Neural cell (in vitro differentiated cells): Measurements from ENCODE around the gene ZSWIM6. TPM values are rescaled to one million over a fixed set of nuclear protein-coding genes. Genes with fewer than 3 reads are reported as not detected.
A peak's percentile ranks its signal among the peaks of the same experiment; 100 is the strongest.

Source experiments
- H2AFZ ChIP-seq: fragments of 200-600, 300-800 bp; sonication (generic), shearing (Covaris generic); 2 replicates; pipeline ENCODE4 v1.6.0; 2014; ENCODE audit warnings: low read depth, mild to moderate bottlenecking, antibody characterized with exemption, low read length, moderate library complexity
- H3F3A ChIP-seq: fragments of 200-600 bp; shearing (Covaris generic); 2 replicates; pipeline ENCODE4 v1.6.1; 2016; ENCODE audit warnings: mild to moderate bottlenecking, moderate library complexity, mixed read lengths, antibody characterized with exemption, low read length; ENCODE audit not compliant: insufficient read depth, poor library complexity, severe bottlenecking
- H3K27ac ChIP-seq: fragments of 200-600, 300-800 bp; sonication (generic), shearing (Covaris generic); 2 replicates; pipeline ENCODE4 v1.5.1; 2014; ENCODE audit warnings: mild to moderate bottlenecking, low read length, moderate library complexity
- H3K27me3 ChIP-seq: fragments of 300-800, 200-600 bp; sonication (generic), shearing (Covaris generic); 2 replicates; pipeline ENCODE4 v1.6.0; 2014; ENCODE audit warnings: mild to moderate bottlenecking, low read depth, low read length, moderate library complexity; ENCODE audit not compliant: insufficient read depth
- H3K36me3 ChIP-seq: fragments of 300-800, 200-600 bp; sonication (generic), shearing (Covaris generic); 2 replicates; pipeline ENCODE4 v1.5.1; 2014; ENCODE audit warnings: mild to moderate bottlenecking, antibody characterized with exemption, low read length, moderate library complexity; ENCODE audit not compliant: insufficient read depth
- H3K4me2 ChIP-seq: fragments of 300-800, 200-600 bp; sonication (generic), shearing (Covaris generic); 2 replicates; pipeline ENCODE4 v1.6.0; 2014; ENCODE audit warnings: mild to moderate bottlenecking, low read length
- H3K4me3 ChIP-seq: fragments of 300-800, 200-600 bp; sonication (generic), shearing (Covaris generic); 2 replicates; pipeline ENCODE4 v1.5.1; 2014; ENCODE audit warnings: mild to moderate bottlenecking, low read length, moderate library complexity
- H3K79me2 ChIP-seq: fragments of 200-600 bp; shearing (Covaris generic); replicated peaks from 2 replicates; pipeline ENCODE4 v1.6.0; 2014; ENCODE audit warnings: mild to moderate bottlenecking, low read length, moderate library complexity; ENCODE audit not compliant: insufficient read depth
- H3K9ac ChIP-seq: fragments of 300-800, 200-600 bp; sonication (generic), shearing (Covaris generic); 2 replicates; pipeline ENCODE4 v1.6.1; 2016; ENCODE audit warnings: mild to moderate bottlenecking, low read length, mixed read lengths
- H3K9me2 ChIP-seq: fragments of 200-600 bp; shearing (Covaris generic); 2 replicates; pipeline ENCODE4 v1.6.1; 2016; ENCODE audit warnings: mild to moderate bottlenecking, low read length, mixed read lengths; ENCODE audit not compliant: insufficient read depth
- H3K9me3 ChIP-seq: fragments of 200-600, 300-800 bp; sonication (generic), shearing (Covaris generic); 2 replicates; pipeline ENCODE4 v1.6.1; 2016; ENCODE audit warnings: mild to moderate bottlenecking, mixed run types, low read length, moderate library complexity, mixed read lengths
- H4K20me1 ChIP-seq: fragments of 200-600 bp; shearing (Covaris generic); 2 replicates; pipeline ENCODE4 v1.6.1; 2016; ENCODE audit warnings: mild to moderate bottlenecking, mixed run types; ENCODE audit not compliant: insufficient read depth
- EP300 ChIP-seq: fragments of 450-650 bp; conservative IDR thresholded peaks from 2 replicates; pipeline ENCODE4 v1.6.1; 2014; ENCODE audit warnings: antibody characterized with exemption, mild to moderate bottlenecking, moderate library complexity; ENCODE audit not compliant: poor library complexity, severe bottlenecking
- EZH2 ChIP-seq: fragments of 200-600, 300-800 bp; shearing (Covaris generic), sonication (generic); IDR thresholded peaks from 2 replicates; pipeline ENCODE4 v1.6.1; 2014; ENCODE audit warnings: antibody characterized with exemption, low read length, borderline replicate concordance, mild to moderate bottlenecking; ENCODE audit not compliant: insufficient read depth, poor library complexity, severe bottlenecking
- MXI1 ChIP-seq: fragments of 450-650 bp; conservative IDR thresholded peaks from 2 replicates; pipeline ENCODE4 v1.6.1; 2014; ENCODE audit warnings: antibody characterized with exemption, mild to moderate bottlenecking; ENCODE audit not compliant: poor library complexity, severe bottlenecking
- POLR2AphosphoS5 ChIP-seq: IDR thresholded peaks from 2 replicates; pipeline ENCODE4 v1.6.1; 2012
- RAD21 ChIP-seq: fragments of 450-650 bp; conservative IDR thresholded peaks from 2 replicates; pipeline ENCODE4 v1.6.1; 2014; ENCODE audit warnings: antibody characterized with exemption, mild to moderate bottlenecking, moderate library complexity
- REST ChIP-seq: IDR thresholded peaks from 2 replicates; pipeline ENCODE4 v1.6.1; 2012; ENCODE audit warnings: borderline replicate concordance
- SMC3 ChIP-seq: fragments of 450-650 bp; conservative IDR thresholded peaks from 2 replicates; pipeline ENCODE4 v1.6.1; 2014; ENCODE audit warnings: antibody characterized with exemption, mild to moderate bottlenecking, moderate library complexity; ENCODE audit not compliant: poor library complexity
- TAF1 ChIP-seq: IDR thresholded peaks from 2 replicates; pipeline ENCODE4 v1.6.1; 2012; ENCODE audit warnings: low read depth
- polyA plus RNA-seq: library from polyadenylated mRNA; depleted of rRNA; stranded (reverse); fragments of >200 nt; gene quantifications from 2 replicates; pipeline ENCODE4 v1.2.3, GENCODE V29; 2014
- TF ChIP-seq, protein P1 (sequence below): fragments of 450-650 bp; IDR thresholded peaks from 2 replicates; pipeline ENCODE4 v1.5.1; 2014; ENCODE audit warnings: antibody characterized with exemption, mild to moderate bottlenecking, moderate library complexity; ENCODE audit not compliant: poor library complexity, severe bottlenecking

Gene ZSWIM6
- polyA plus RNA-seq, 1 donor from 2014 or later: 43.6 TPM

DNA sequence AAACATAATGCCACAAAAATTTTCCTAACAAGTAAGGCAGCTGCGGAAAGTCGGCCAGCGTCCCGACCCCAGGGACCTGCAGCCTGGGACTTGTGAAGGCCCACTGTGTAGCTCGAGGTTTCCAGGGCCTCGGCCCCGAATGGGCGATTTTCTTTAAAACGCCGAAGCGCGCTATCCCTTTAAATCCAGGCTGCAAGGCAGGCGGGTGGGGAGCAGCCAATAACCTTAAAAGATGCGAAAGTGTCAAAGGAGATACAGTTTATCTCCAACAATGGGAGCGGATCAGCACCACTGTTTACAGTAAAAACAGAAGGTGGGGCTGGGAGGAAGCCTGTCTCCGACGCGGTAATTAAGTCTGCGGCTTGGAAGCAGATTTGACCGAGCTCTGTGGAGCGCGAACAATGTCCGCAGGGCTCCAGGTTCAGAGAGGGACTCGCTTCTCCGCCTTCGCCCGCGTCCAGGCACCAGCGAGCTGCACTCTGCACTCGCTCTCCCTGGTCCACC, 1.7 kb upstream of the ZSWIM6 start:
- H4K20me1 ChIP-seq: peaks cover 16% of the 10 kb centered on the region

GRCh38 chr5:61330845-61331406, 1.1 kb upstream of the ZSWIM6 start:
- H3F3A ChIP-seq: peaks cover 16% of the 10 kb centered on the region

More for the DNA sequence above, 1.7 kb upstream of the ZSWIM6 start:
- peaks cover 38% of the 10 kb centered on the region for H3K79me2 ChIP-seq
- H3K4me3 ChIP-seq: peak overlapping the region; percentile 99
- peak overlapping the region; percentile 61 for H2AFZ ChIP-seq
- peak overlapping the region; percentile 99 for H3K9ac ChIP-seq
- H3K27ac ChIP-seq: peak overlapping the region; percentile 95
- peak overlapping the region; percentile 93 for H3K4me2 ChIP-seq
- TF ChIP-seq POLR2AphosphoS5: peak; percentile 66
- no peak for TF ChIP-seq EP300
- H3K27me3 ChIP-seq: no peaks in the 10 kb centered on the region
- no peaks in the 10 kb centered on the region for H3K9me3 ChIP-seq
- peaks cover 15% of the 10 kb centered on the region for H3F3A ChIP-seq
- no peaks in the 10 kb centered on the region for H3K9me2 ChIP-seq
- H3K36me3 ChIP-seq: no peaks in the 10 kb centered on the region

More at GRCh38 chr5:61330845-61331406, 1.1 kb upstream of the ZSWIM6 start:
- Histone ChIP-seq H4K20me1 (peaks cover 21% of the 10 kb centered on the region), H2AFZ (peak overlapping the region; percentile 75), H3K27me3 (no peaks in the 10 kb centered on the region), H3K4me3 (peak overlapping the region; percentile 99), H3K9ac (peak overlapping the region; percentile 99), H3K36me3 (no peaks in the 10 kb centered on the region), H3K9me2 (no peaks in the 10 kb centered on the region), H3K27ac (peak overlapping the region; percentile 95), H3K4me2 (peak overlapping the region; percentile 93), H3K79me2 (peaks cover 43% of the 10 kb centered on the region), H3K9me3 (no peaks in the 10 kb centered on the region)
- peak; percentile 62 for TF ChIP-seq RAD21
- no peak for TF ChIP-seq POLR2AphosphoS5
- peak; percentile 23 for TF ChIP-seq EP300
- no peak for TF ChIP-seq EZH2
- TF ChIP-seq MXI1: peak; percentile 78
- TF ChIP-seq, protein P1, sequence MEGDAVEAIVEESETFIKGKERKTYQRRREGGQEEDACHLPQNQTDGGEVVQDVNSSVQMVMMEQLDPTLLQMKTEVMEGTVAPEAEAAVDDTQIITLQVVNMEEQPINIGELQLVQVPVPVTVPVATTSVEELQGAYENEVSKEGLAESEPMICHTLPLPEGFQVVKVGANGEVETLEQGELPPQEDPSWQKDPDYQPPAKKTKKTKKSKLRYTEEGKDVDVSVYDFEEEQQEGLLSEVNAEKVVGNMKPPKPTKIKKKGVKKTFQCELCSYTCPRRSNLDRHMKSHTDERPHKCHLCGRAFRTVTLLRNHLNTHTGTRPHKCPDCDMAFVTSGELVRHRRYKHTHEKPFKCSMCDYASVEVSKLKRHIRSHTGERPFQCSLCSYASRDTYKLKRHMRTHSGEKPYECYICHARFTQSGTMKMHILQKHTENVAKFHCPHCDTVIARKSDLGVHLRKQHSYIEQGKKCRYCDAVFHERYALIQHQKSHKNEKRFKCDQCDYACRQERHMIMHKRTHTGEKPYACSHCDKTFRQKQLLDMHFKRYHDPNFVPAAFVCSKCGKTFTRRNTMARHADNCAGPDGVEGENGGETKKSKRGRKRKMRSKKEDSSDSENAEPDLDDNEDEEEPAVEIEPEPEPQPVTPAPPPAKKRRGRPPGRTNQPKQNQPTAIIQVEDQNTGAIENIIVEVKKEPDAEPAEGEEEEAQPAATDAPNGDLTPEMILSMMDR: peak; percentile 64
- TF ChIP-seq TAF1: no peak
- peak; percentile 78 for TF ChIP-seq SMC3
- peak; percentile 62 for TF ChIP-seq REST
